HG03460 (cell line): ENCODE measurements around the gene GRB7.

Experiments
- ATAC-seq: cut with Tn5 transposase; IDR thresholded peaks from one replicate; pipeline ENCODE4 v1.9.1; 2021; ENCODE audit not compliant: unreplicated experiment

GRB7 gene

DNA sequence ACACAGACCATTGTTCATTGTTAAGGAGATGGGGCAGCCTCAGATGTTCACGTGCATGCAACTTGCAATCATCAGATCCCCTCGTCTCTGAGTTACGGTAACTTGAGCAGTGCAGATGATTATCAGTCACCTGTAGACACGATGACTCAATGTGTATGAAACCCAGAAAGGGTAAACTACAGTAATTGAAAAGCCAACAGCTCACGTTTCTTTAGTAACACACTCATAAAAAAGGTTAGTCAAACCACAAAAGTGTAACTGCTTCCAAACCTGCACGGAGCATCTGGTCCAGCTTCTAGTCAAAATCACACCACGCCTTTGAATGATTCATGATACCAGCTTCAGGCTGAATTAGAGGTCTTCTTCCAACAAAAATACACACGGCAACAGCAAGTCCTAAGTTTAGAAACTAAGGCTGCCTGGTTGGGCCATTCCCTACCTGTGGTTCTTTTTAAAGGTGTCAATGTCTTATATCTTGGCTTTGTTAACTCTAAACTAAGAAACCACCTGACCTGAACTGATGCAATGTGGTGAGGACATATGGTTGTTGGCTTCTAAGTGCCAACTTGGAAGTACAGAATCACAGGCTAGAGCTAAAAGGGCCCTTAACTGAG is 32.3 kb downstream of the GRB7 start:
- ATAC-seq, result peak; percentile 50

DNA sequence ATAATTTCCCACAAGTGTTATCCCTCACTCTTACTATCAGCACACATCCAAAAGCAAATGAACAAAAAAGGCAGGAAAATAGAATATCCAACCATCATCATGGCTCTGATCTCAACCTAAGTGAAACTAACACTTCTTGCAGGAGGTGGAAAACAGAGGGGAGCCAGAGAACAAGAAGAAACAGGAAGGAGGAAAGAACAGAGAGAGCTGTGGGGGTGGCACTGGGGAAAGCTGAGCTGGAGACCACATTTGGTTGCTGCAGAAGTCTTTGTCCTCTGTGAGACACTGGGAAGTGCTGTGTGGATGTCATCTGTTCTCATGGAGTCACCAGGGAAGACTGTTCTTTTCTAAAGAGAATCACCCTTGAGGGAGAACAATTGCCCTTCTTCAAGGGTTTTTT is 34.7 kb downstream of the GRB7 start:
- ATAC-seq, result no peak

DNA sequence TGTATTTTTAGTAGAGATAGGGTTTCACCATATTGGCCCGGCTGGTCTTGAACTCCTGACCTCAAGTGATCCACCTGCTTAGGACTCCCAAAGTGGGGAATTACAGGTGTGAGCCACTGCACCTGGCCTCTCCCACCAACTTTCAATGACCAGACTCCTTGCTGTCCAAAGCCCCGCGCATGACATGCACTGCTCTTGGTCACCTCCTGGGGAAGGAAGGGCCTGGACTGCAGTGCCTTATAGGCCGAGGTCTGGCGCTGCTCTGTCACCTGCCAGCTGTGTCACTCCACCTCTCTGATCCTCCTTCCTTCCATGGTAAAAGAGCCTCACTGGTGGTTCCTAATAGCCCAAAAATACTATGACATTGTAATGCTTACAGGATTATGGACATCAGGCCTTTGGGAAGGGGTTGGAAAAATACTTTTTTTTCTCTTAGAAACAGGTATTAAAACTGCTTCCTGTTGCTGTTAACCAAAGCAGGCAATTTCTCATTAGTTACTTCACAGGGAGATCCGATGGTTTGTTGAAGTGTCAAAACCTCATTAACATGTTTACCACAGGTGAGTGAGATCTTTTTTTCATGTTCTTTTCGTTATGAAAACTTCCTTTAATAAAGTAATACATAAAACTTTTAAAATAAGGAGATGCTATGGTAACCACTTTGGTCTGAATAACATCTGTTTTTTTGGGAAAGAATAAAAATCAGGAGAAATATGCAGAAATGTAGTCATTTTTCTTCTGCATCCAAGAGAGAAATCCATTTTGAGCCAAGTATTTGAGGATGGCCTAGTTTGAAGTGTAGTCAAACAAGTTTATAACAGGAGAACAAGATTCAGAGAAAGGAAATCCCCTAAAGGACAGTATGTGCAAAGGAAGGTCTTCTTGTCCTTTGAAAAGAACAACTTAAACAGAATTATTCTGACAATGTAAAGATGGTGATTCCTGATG is 35.5 kb downstream of the GRB7 start:
- ATAC-seq, result no peak

DNA sequence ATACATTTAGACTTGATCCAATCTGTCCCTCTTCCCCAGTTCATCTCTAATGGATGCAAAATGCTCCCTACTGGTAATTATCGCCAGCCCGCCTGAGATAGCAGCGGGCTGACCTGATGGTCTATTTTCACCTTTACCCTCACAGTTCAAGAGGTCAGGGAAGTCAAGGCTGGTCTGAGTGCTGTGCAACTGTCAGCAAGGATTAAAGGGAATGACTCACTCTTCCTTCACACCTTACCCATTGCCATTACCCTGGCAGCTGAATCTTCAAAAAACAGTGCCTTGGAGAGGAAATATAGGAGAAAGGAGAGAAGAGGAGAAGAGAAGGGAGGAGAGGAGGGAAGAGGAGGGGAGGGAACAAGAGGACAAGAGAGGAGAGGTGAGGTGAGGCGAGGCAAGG is 36.3 kb downstream of the GRB7 start:
- no peak for ATAC-seq

DNA sequence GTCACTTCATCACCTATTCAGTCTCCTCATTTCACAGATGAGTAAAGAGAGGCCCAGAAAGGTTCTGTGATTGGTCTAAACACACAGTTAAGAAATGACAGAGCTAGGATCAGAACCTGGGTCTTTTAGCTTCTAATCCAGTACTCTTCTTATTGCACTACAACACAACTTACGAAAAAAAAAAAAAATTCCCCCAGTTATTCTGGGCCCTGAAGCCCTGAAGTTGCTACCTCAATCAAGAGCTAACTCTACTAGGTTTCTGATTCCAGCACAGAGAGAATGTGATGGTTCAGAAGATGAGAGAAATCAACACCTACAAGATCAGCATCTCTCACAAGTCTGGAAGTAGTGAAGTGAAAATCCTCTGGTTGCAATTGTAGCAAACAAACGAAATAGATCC is 37.3 kb downstream of the GRB7 start:
- ATAC-seq, result no peak

DNA sequence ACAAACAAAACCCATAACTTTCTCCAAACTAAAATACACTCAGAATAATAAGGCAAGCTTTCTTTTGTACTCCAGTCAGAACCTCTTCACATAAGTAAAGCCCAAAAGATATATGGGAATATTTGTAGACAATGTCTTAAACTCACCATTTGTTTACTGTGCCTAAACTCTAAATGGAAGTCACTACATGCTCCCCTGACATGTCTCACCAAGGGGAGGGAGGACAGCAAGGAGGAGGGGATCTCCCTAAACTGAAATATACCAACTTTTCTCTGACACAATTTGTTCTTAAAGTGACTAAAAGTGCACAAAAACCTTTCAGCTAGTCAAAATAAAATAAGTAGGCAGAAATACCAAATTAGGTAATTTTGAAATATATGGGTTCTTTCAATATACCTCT is 38.5 kb downstream of the GRB7 start:
- ATAC-seq, result no peak

DNA sequence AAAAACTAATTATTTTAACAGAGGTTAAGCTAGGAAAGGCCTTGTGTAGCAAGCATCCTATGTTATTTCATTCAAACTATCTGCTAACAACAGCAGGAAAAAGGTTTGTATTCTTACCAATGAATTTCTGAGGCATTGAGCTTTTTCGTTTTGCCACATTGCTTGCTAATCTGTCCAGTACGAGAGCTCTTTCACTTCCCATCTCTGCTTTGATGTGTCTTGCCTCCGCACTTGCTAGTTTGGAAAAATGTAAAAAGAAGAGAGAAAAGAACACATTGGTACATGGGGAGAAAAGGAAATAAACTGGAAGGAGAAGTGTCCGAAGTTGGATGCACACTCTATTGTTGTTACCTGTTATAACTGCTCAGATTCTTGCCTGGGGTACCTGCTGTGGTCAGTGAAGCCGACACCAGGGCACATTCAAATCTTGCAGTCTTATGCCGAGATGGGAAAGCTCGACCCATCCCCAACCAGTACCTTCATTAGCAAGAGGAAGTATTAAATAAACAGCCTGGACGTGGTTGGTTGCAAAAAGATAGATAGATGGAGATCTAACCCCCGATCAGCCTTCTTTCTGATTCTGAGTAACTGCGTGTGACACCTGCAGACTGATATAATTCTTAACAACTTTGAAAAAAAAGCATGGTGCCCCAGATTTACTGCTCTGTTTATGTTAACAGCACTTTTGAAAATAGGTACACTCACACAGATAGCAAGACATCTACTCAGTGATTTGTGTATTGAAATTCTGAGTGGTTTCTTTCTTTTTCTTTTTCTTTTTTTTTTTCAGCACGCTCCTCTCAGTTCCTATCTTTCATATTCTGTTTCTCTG is 40.0 kb downstream of the GRB7 start:
- ATAC-seq, result peak; percentile 43

DNA sequence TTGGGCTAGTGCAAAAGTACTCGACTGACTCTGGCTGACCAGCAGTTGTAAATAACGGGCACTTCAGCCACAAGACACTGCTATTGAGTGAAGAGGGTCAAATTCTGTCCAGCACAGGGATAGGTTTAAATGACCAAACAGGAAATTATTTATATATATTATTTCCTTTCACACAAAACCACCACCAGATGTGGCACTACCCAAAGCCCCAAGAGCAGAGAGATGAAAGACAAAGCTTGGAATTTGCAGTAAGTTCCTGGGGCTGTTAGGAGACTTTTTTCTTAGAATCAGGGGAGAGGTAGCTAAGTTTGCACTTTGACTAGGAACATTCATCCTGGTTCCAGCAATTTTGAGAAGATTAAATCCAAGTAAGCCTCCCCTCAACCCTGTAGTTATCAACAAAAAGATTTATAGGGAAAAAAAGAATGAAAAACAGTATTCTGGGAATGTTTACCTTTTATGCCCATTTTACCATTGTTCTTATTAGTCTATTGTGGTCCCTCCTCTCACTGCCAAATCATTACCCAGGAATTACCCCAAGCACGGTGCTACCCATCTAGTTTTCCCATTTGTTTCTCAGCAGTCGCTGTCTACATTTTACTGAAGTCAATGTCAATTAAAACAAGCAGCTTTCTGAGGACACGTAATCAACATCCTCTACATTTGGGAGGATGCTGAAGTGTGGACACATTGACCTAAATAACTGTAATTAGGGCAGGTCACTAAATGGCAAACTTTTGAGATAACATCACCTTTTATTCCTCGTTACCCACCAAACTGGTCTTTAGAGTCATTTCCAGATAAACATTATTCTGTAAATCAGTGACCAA is 43.5 kb downstream of the GRB7 start:
- ATAC-seq, result no peak

DNA sequence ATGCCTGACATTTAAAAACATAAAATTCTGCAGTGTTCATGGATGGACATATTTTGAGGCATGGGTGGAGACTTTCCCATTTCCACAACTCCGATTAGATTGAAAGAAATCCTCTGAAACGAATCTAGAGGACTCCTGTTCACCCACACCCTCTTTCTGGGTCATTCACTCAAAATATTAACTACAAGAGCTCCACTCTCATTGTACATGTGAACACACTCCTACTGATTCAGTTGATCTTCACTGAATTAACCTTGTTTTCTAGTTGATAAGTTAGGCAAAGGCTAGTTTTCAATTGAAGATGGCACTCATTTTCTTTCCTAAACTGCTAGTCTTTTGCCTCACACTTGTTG is 44.1 kb downstream of the GRB7 start:
- no peak for ATAC-seq

DNA sequence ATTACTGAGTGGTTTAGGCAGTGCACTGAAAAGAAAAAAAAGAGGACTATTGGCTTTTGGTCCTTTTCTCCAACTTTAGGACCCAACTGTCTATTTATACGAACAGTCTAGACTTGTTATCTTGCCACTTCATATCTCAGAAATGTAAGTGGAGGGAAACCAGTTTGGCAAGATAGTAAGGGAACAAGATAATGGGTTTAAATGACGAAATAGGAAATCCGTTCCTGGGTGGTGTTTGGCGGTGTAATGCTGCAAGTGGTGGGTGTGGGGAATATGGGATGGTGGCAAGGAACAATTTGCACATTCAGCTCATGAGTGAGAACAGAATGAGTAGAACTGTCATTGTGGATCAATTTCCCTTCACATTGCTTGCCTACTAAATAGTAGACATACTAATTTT is 44.7 kb downstream of the GRB7 start:
- ATAC-seq, result no peak

DNA sequence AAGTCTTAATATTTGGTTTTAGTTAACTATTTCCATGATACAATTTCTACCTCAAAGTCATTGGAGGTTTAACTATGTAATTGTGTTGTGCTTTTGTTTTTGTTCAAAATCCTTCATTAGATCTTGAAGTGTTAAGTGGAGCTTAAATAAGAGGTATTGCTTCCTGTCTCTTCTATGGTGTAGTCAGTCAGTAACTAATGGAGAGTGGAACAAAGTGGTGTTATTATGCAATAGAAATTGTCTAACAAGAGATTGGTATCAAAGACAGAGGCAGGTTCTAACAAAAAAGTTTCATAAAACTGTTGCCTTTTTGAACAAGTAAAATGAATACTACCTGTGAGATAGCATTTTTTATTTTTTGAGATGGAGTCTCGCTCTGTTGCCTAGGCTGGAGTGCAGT is 45.2 kb downstream of the GRB7 start:
- no peak for ATAC-seq

DNA sequence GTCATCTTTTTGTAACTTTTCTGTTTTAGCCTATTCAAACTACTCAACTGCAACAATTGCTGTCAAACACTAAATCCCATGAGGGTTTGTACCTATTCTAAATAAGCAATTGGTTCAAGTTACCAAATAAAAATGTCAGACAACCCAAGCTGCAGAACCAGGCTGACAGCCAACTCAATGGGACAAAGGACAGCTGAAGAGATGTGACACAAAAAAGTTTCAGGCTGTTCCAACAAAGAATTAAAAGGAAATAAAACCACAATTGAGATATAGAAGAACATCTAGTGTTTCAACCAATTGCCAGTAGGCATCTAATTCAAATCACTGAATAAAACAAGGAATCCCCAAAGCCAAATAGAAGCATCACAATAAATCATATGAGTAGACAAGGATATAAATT is 49.3 kb downstream of the GRB7 start:
- ATAC-seq, result no peak

DNA sequence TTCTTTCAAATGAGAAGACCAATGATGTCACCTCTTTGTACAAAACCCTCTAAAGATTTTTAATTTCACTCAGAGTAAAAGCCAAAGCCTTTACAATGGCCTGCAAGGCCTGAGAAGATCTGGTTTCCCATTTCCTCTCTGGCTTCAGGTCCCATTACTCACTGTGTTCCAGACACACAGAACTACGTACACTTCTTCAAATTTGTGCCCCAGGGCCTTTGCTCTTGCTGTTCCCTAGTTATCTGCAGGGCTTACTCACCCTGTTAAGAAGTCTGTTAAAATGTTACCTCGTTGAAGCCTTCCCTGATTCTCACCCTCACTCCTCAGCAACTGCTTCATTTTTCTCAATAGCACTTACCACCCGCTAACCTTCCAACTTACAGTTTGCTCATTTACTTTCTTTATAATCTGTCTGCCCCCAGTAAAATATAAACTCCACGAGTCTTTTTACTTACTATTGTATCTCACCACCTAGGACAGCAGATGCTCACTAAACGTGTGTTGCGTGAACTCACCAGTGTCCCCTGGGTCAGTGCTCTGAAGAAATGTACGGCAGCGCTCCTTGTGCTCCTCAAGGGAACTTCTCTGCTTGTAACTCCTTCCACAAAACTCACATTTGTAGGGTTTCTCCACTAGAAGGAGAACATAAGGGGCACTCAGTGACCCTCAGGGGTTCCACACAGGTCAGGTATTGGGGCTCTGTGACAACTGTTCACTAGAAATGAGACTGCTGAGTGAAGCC is 50.2 kb downstream of the GRB7 start:
- ATAC-seq, result no peak

DNA sequence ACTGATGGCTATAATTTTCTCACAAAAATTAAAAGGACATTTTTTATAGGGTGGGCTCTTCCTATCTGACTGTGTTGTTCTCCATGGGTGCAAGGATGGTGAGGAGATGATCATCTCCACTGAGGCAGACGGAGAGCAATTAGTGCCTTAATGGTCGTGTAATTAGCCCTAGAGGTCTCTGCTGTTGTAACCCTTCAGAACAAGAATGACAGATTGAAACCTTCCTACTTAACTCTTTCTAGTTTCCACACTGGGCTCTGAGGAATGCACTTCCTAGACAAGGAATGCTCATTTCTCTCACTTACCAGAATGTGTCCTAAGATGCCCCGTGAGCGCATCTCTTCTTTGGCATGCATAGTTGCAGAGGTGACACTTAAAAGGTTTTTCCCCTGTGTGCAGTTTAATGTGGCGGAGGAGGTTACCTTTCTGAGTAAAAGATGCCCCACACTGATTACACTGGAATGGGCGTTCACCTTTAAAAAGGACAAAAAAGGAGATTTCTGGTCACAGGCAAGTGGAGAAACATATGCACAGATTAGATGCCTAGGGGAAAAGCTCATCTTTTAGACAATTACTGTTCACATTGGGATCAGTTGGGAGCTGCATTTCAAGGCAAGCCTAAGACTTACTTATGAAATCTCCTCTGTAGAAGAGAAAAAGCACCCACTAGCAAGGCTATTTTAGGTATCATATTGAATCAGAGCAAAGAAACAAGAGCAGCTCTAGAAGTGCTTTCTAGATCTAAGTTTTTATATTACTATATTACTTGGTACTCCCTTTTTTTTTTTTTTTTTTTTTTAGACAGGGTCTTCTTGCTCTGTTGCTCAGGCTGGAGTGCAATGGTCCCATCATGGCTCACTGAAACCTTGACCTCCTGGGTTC is 53.6 kb downstream of the GRB7 start:
- no peak for ATAC-seq

DNA sequence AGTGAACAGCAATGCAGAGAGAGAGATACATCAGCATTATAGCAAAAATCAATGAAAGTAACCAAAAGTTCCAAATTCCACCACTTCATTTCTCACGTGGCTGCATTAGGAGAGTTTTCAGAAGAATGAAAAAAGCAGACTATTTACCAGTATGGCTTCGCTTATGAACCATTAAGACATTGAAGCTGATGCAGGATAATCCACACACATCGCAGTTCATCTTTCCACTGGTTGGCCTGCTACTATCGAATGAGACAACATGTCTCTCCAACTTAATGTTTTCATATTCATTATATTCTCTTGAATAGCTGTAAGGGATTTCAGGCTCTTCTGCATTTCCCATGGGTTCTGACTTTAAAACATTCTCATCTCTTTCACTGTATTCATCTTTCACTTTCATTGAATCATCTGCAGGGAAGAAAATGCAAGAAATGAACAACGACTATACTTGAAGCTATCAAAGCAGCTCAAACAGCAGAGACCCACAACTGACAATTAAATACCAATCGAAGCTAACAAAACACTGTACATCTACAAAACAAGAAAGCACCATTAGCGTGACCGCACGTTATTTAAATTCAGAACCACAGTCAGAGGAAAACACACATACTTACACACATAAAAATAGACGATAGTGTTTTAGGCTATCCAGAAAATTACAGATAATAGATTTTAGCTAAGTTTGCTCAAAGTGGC is 54.9 kb downstream of the GRB7 start:
- ATAC-seq, result no peak

DNA sequence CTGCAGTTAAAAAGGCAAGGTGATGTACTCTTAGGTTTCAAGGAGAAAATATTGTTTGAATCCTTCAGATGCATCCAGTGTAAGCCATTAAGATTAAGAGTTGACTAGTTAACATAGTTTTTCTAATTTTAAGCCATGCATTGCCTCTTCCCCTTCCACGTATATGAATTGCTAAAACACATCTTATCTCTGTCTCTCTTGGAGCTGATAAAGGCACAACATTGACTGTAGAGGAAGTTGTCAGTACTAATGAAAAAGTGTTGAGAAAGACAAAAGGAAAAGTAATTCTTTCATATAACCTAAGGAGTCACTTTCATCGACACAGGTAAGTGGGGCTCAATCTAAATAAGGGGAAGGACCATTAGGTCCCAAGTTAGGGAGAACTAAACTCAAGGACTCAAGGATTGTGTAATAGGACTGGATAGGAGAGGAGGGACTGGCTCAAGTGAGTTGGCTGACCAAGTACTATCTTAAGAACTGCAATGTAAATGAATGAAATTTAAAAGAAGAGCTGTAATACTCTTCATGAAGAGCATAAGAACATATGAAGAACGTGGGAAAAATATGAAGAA is 55.6 kb downstream of the GRB7 start:
- no peak for ATAC-seq

DNA sequence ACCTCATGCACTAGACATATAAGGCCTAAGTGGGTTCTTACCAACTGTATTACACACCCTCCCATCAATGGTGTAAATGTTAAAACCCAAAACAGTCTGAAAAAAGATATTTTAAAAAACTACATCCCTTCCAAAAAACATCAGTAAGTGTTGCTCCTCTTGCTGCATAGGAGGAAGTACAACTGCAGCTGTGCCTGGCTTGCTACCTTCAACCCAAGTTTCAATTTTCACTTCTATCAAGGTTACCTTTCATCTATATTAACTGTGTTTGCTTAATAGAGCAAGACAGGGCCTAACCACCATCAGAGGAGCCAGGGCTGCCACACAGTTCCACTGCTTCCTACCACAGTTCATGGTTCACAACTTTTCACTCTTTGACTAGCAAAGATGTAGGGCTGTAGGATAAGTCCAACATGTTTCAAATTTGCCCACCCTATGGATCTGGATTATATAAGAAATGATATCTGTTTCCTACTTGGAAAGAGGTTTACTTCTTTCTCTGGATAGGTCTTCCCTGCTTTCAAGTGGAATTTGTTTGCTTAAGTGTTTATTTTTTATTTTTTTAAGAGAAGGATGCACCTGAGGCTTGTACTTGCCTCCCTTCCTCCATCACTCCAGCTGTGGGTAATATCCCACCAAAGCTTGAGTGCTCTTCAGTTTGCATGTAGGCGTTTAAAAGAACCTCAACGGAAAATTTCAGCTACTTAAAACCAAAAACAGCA is 56.7 kb downstream of the GRB7 start:
- ATAC-seq, result peak; percentile 86
